GM18873 (cell line): ENCODE data around the gene CREB3L1.

Experiments used
- ATAC-seq: cut with Tn5 transposase; IDR thresholded peaks from one replicate; pipeline ENCODE4 v1.9.1; 2021; ENCODE audit warnings: mild to moderate bottlenecking, moderate library complexity, moderate number of reproducible peaks; ENCODE audit not compliant: unreplicated experiment, low FRiP score

The CREB3L1 gene

GRCh38 chr11:46361283-46362155 lies 84.1 kb downstream of the CREB3L1 start:
- ATAC-seq = peak; percentile 49

GRCh38 chr11:46362156-46363030 lies 84.9 kb downstream of the CREB3L1 start:
- ATAC-seq = no peak

GRCh38 chr11:46363031-46363407 lies 85.6 kb downstream of the CREB3L1 start:
- ATAC-seq = no peak

- ATAC-seq = no peak
Measured at GRCh38 chr11:46363455-46364005, 86.1 kb downstream of the CREB3L1 start.

- ATAC-seq = no peak
Measured at GRCh38 chr11:46364056-46364455, 86.6 kb downstream of the CREB3L1 start.

GRCh38 chr11:46364791-46365190 lies 87.3 kb downstream of the CREB3L1 start:
- no peak for ATAC-seq

- ATAC-seq = no peak
Measured at GRCh38 chr11:46366260-46366659, 88.8 kb downstream of the CREB3L1 start.

- ATAC-seq = no peak
Measured at GRCh38 chr11:46366661-46367161, 89.2 kb downstream of the CREB3L1 start.

- ATAC-seq = peak; percentile 41
Measured at GRCh38 chr11:46367244-46367915, 89.9 kb downstream of the CREB3L1 start.

GRCh38 chr11:46367916-46368267 lies 90.4 kb downstream of the CREB3L1 start:
- ATAC-seq = no peak

GRCh38 chr11:46369458-46370152 lies 92.1 kb downstream of the CREB3L1 start:
- no peak for ATAC-seq

GRCh38 chr11:46370253-46370652 lies 92.8 kb downstream of the CREB3L1 start:
- no peak for ATAC-seq
